HTR-8/SVneo (cell line): ENCODE data around the gene SLF2.
A peak's percentile ranks its signal among the peaks of the same experiment; 100 is the strongest.

Experiments
- DNase-seq: peaks from one replicate; pipeline ENCODE4 v3.0.0; 2011; ENCODE audit warnings: low spot score, mixed read lengths; ENCODE audit not compliant: insufficient read length
- FAIRE-seq: peaks from 2 replicates; lab custom pipeline; 2011; peaks lifted over from hg19 to GRCh38; lab: Jason Lieb, UNC

The SLF2 gene

DNA sequence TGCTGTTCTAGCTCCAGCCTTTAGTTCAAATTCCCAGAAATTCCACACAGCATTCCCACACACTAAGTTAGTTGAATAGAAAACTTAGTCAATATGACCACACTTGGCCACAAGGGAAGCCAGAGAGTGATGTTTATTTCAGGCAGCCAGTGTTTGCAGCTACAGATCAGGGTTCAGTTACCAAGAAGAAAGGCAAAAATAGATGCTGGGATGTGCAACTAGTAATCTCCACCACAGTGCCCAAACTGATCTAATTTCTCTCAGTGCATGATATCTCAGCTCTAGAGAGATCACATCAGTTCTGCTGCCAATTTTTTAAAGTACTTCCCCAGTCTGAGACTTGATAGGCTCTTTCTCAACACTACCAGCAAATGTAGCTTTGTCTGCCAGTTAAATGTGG lies 17.6 kb downstream of the SLF2 start:
- DNase-seq, result no peak
- FAIRE-seq, result peak; percentile 58

DNA sequence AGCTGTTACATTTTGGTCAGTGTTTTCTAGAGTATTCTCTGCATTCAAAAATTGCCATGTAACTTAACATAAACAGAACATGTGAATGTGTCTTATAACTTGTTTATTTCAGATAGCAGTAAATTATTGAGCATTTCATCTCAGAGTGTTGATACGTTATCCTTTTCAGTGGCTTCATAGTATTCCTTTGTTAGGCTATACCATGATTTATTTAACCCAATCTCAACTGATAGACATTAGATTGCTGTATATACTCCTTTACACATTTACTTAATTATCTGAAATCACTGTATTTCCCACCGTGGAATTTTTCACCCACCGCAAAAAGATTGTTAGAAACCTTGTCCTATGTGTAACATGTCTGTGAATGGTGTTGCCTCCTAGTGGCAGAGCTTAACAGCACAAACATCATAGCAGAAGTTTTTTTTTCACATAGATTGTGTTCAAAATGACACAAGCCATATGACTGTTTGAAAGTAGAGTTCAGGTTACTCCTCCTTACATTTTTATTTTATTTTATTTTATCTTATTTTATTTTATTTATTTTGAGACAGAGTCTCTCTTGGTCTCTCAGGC lies 21.4 kb downstream of the SLF2 start:
- FAIRE-seq (no peak), DNase-seq (no peak)

DNA sequence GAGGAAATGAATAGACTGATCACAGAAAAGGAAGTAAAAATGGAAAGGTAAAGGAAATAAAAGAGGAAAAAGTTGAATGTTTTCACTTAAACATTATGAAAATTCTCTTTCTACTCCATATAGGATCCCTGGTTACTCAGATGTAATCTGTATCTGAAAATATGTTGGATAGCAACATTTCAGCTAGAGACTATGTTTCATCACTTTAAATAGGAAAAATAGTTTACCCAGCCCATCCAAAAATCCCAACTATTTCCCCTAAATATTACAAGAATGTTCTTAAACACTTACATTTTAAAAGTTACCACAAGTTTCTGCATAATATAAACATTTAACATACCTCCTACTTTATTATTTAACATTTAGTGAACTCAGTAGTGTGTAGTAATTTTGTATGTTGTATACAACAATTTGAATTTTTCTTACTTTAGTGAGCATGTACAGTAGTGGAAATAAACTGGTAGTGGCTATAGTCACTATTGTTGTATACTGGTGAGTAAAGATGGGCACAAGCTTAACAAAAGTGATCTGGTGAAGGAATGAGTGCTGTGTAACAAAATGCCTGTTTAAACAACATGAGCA lies 27.1 kb downstream of the SLF2 start:
- no peak for FAIRE-seq
- DNase-seq, result no peak

DNA sequence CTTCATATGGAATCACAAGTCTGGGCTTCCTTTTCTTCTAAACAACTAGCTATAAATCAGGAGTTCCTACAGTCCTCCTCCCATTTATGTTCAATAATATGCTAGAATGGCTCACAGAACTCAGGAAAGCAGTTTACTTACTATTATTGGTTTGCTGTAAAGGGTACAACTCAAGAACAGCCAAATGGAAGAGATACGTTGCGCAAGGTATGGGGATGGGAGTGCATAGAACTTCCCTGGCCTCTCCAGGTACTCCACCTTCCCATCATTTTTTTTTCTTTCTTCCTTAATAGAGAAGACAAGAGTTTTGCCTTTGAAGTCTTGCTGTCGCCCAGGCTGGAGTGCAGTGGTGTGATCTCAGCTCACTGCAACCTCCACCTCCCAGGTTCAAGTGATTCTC lies 29.5 kb downstream of the SLF2 start:
- no peak for FAIRE-seq
- no peak for DNase-seq

DNA sequence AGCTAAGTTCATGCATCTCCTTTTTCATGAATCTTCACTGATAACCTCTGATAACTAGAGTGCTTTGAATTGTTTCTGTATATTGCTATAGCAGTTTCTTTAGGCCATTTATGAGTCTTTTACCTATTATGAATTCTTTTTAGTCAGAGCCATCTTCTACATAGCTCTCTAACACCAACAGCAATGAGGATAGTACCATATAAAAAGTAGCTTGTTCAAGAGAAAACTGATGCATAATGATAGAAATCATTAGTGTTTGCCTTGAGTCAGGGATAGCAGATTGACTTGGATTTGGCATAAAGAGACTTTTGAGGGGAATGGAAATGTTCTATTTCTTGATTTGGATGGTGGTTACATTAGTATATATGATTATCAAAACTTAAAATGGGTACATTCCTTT lies 30.7 kb downstream of the SLF2 start:
- DNase-seq, result no peak
- no peak for FAIRE-seq

DNA sequence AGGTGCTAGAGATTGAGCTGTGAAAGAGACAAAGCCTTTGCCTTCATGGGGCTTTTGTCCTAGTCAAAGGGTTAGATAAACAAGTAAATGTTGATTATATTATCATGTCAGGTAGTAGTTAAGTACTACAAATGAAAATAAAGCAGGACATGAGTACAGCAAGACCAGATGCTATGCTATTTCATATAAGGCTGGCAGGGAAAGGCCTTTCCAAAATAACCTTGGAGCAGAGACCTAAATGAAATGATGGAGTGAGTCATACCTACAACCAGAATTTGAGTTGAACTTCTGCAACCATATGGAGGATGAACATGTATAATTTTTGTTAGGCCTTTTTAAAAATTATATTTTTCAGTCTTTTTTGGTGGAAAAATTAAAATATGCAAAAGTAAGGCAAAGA lies 33.0 kb downstream of the SLF2 start:
- FAIRE-seq, result no peak
- no peak for DNase-seq

DNA sequence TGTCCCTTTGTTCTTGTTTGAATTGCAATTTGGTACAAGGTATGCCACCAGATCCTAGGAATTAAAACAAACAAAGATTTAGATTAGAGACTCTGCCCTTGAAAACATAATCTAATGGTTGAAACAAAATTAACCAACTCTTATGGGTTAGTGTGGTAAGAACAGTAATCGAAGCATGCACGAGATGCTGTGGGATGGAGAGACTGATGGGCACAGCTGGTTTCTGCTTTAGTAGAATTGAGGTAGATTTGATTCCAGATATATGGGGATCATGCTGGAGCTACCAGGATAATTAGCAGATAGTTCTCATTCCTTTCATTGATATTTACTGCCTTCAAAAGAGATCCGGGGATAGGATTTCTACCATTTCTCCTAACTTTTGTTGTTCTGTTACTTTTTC lies 36.2 kb downstream of the SLF2 start:
- no peak for DNase-seq
- no peak for FAIRE-seq

DNA sequence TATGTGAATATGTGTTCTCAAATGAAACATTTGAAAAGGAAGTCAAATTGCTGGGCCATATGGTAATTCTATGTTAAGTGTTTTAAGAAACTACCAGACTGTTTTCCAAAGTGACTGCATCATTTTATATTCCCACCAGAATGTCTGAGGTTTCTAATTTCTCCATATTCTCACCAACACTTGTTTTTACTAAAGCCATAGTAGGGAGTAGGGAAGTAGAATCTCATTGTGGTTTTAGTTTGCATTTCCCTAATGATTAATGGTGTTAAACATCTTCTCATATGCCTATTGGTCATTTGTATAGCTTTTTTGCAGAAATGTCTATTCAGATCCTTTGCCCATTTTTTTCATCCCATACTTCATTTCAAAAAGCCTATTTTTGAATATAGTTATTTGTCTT lies 47.5 kb downstream of the SLF2 start:
- no peak for DNase-seq
- no peak for FAIRE-seq

DNA sequence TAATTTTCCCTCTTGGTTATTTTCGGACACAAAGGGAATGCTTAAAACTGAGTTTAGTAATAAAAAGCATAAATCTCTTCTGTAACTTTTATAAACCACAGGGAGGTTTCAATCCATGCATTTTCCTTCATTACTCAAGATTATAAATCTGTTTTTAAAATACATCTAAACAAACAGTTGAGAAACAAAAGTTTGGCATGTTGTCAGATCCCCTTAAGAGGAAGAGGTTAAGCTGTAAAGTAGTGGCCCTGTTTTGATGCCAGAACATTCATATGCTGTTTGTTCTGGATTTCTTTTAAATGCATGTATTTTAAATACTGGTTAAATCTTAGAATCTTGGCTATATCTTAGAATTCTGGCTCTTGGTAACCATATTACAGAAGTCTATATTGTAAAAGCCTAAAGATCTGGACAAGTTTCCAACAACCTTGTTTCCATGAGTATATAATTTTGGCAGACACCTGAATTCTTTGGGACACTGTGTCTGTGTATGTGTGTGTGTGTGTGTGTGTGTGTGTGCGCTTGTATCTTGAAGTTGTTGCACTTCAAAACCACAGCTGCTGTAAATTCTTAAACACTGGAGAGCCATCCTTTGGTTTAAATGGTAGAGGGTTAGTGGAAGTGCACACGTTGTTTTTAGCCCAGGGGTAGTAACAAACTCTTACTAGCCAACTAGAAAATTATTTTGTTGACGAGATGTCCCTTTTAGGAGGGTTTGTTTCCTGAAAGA lies 49.8 kb downstream of the SLF2 start:
- DNase-seq, result no peak

DNA sequence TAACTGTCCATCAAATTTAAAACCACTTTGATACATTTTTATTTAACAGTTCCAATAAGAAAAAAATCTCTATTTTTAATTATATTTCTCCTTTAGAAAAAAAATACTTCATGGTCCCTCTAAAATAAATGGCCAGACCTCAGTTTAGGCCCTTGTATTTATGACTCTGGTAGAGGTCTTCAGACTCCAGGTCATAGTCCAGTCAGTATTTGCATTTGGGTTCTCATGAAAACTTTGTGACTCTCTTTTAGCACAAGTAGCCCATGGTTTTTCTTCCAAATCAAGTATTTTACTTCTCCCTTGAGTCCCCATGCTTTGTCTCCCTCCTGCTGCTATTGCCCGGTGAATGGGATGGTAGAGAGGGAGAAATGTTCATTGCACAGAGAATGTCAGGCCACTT lies 51.1 kb downstream of the SLF2 start:
- DNase-seq (no peak), FAIRE-seq (no peak)

More for the DNA sequence above, 49.8 kb downstream of the SLF2 start:
- no peak for FAIRE-seq

DNA sequence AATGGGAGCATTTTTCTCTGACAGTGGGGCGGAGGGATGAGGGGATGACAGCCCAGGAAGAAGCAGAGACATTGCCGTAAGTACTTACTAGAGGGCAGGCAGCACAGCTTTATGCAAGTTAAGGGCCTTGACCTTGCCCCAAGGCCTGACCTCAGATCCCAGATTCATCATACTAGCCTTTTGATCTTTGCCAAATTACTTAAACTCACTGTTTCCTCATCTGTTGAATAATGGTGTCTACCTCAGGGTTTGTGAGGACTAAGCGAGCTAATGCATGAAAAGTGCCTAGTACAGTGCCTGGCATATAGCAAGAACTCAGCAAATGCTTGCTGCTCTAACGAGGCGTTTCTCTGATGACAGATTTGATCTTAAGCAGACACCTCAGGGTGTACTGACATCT lies 53.1 kb downstream of the SLF2 start:
- DNase-seq (no peak), FAIRE-seq (no peak)

DNA sequence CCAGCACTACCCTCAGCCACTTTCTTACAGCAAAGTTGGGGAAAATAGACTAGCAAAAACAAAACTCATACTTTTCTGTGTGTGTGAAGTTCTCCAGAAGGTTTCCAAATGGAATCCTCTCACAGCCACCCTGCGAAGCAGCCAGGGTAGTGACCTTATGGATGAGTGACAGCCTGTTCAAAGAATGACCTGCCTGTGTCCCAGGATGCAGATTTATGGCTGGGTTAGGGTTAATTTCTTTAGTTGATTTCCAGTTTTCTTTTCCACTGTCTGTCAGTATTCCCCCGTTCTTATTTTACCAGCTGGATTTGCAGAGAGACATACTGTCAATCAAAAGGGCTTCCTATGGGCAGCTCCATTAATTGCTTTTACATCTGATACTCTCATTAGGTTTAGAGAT lies 54.1 kb downstream of the SLF2 start:
- FAIRE-seq (no peak), DNase-seq (no peak)

DNA sequence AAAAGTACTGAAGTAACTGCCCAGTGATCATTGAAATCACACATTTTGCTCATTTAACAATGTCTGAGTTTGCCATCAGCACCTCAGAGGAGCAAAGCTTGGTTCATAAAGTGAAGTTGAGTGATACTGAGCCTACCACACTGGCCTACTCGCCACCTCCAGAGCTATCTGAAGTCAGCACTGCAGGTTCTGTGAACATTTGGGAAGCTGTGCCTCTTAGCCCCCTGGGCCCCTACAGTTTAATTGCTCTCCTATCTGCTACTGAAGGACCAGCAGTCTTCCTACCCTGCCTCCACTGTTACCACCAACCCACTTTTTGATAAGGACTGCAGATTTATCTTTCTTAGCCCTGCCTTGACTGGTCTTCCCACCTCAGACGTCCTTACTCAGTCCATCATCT lies 54.6 kb downstream of the SLF2 start:
- no peak for FAIRE-seq
- DNase-seq, result no peak

DNA sequence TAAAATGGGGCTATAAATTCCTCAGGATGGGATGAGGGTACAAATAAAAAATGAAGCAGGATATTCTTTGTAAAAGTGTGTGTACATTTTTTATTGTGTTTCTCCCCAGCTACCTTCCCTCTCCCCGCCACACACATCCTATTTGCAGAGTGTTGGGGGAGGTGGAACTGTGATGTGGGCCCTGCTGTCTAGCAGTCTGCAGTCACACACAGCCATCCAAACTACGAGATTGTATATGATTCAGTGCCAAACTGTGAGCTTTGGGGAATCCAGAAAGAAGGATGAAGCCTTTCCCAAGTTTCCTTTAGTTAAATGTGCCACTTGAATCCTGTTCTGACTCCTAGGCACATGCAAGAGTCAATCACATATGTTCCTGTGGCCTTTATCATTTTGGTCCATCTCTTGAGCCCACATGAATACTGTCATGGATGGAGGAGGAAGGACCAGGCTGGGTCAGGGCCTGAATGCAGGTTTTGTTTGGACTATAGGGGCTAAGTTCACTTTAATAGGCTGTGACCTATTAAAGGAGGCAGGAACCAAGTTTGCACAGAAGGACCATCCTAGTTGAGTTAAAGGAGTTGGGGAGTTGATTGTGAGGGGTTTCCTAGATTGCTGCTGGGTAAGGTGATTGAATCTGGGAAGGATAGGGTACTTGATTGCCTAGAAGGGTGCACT lies 55.4 kb downstream of the SLF2 start:
- DNase-seq (no peak), FAIRE-seq (no peak)

DNA sequence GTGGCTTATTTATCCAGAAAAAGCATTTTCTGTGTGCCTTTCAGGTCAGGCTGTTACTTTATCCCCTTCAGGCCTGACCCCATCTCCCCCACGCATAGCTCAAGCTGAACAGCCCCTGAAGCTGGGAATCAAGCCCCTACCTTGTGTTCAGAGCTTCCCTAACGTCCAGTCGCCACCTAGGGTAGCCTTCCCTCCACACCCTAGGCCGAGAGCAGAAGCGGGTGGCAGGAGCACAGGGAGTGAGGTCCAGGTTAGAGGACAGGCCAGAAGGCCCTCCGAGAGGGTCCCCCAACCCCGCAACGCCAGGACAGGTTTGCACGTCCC lies 56.1 kb downstream of the SLF2 start:
- no peak for DNase-seq
- FAIRE-seq, result no peak

DNA sequence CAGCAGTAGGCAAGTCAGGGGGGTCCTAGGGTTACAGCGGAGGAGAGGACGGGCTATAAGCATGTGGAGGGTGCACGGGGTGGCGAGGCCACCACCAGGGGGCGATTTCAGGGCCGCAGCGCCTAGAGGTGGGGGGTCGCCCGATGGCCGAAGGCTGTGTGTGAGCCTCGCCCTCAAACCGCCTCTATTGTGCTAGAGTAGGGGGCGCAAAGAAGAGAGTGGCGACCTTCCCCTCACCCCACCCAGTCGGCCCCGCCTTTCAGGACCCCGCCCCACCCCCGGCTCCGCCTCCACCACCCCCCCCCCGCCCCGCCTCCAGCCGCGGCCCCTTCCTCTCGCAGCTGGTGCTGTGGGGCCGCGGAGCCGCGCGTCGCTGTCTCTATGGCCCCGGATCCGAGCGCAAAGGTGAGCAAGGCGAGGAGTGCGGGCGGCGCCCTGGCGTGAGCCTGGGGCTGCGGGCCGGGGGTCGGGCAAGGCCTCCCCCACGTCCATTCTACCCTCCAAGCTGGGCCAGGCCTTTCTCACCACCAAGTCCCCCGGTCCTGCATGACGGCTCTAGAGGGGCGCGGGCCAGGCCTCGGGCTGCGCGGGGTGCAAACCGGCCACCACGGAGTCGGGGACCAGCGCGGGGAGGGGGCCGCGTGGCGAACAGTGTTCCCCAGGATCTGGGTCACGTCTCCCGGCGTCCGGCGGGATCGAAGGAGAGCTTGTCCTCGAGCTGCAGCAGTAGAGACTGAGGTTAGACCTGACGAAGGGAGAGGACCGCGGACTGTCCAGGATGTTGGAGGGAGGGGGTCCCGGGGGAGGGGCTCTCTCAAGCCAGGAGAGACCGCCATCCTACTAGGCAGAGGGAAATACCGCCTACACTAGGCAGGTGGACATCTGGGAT lies 56.7 kb downstream of the SLF2 start, which contains the start of gene SEMA4G:
Gene SEMA4G, plus strand, starts transcription at position 318 of the 889 bp plus-strand sequence. CDS start 3,409 bp downstream, outside the sequence.
- FAIRE-seq, result peak; percentile 28

DNA sequence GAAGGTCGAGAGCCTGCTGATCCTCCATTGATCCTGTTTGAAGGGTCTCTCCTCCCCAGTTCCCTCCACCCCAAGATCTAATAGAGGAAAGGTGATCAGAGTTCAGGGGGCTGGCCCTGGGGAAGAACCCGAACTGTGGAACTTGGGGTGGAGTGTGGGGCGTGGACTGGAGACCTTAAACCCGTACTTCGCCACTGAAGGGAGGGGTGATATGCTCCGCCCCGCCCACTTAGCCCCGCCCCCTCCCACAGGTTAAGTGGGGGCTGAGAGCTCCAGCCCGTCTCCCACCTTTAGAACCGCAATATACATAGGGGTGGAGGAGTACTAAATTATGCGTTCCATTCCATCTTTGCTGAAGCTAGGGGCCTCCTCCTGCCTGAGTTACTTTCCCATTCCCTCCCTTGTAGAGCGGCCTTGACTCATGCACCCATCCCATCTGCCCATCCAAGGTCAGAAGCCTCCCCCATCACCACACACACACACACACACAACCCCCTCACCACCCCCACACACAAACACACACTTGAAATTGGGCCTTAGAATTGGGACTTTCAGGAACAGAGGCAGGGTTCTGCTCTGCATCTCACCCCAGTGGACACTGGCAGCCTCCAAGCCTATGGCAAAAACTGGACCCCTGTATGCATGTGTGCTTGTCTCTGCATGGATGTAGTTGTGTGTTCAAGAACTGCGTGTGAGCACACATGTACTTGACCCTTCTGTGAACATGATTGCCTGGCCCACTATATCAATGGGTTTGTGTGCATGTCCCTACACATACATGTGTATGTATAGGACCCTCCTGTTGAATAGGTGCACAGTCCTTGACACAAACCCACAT lies 57.5 kb downstream of the SLF2 start:
- DNase-seq, result no peak
- FAIRE-seq, result peak; percentile 71

More for the DNA sequence above, 56.7 kb downstream of the SLF2 start, which contains the start of gene SEMA4G:
- DNase-seq, result peak; percentile 61

DNA sequence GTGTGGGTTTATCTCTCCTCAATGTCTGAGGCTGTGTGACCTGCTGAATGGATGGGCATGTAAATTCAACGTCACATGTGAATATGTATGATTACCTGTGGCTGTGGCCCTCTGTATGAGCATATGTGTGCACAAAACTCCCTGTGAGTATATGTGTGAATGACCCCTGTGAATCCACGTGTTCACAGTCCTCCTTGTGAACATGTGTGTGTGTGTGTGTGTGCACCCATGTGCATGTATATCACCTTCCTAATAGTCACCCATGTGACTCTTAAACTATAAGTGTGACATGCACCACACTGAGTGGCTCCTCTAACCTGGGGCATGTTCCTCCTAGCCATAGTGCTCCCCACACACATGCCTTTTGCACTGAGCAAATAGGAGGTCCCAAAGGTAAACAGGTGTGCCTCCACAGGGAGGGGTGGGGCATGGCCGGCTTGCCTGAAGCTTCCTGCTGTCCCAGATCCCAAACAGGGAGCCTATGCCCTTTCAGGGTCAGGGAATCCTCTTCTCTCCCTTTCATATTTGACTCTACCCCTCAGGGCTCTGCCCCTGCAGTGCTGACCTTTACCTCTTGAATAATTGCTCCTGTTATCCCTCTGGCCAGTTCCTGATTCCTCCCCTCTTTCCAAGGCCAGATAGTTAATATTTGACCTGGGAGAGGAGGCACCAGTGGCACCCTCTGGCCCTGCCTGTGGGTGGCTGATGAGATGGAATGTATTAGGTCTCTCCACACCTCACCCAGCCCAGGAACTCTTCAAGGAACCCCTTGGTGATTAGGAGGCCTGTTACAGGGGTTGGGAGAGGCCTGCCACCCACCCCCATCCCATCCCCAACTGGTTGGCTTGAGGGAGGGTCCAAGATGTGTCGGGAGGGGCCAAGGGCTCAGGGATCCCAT lies 58.4 kb downstream of the SLF2 start:
- DNase-seq, result no peak
- FAIRE-seq, result no peak
